ENCODE measurements around the gene JADE2. TPM values are rescaled to one million over a fixed set of nuclear protein-coding genes. Genes with fewer than 3 reads are reported as not detected.
"Not testable (repeated sequence)": the region's sequence is repeated elsewhere in the genome, so short reads cannot be mapped to it uniquely, and the experiment has no call there.

JADE2 gene
- total and polyA plus RNA-seq, 2 donors = 11.8 to 14.1 TPM

- DNase-seq (ENCODE audit: low read depth in 6 of 9, low spot score in 9 of 9) = no peak
- H3K36me3 ChIP-seq (ENCODE audit: control insufficient read depth in 2 of 2, insufficient read depth in 2 of 2, low read length in 1 of 2) = peaks cover 28 to 31% of the 10 kb centered on the region in 2 donors
- no peaks in the 10 kb centered on the region for H3K27me3 ChIP-seq (ENCODE audit: control insufficient read depth in 2 of 2, insufficient read depth in 1 of 2, low read length in 1 of 2)
- H3K4me1 ChIP-seq (ENCODE audit: control insufficient read depth in 2 of 2, insufficient read depth in 2 of 2, low read length in 2 of 2) = peaks cover 23 to 27% of the 10 kb centered on the region in 2 donors
- WGBS = 97% methylated on average over 2 of the region's 2 CpGs
- no peak overlapping the region for H3K4me3 ChIP-seq (ENCODE audit: low read length in 2 of 2)
- H3K27ac ChIP-seq (ENCODE audit: low read depth in 1 of 2, low read length in 1 of 2) = no peak overlapping the region
- H3K9me3 ChIP-seq (ENCODE audit: control insufficient read depth in 2 of 2, insufficient read depth in 1 of 2, low read length in 1 of 2) = no peaks in the 10 kb centered on the region
Measured at GRCh38 chr5:134547066-134547465, 21.6 kb downstream of the JADE2 start.

- peaks cover 23 to 27% of the 10 kb centered on the region in 2 donors for H3K4me1 ChIP-seq (ENCODE audit: control insufficient read depth in 2 of 2, insufficient read depth in 2 of 2, low read length in 2 of 2)
- 98% methylated on average over 2 of the region's 2 CpGs for WGBS
- no peaks in the 10 kb centered on the region for H3K27me3 ChIP-seq (ENCODE audit: control insufficient read depth in 2 of 2, insufficient read depth in 1 of 2, low read length in 1 of 2)
- no peak for DNase-seq (ENCODE audit: low read depth in 6 of 9, low spot score in 9 of 9)
- H3K27ac ChIP-seq (ENCODE audit: low read depth in 1 of 2, low read length in 1 of 2) = no peak overlapping the region
- no peaks in the 10 kb centered on the region for H3K9me3 ChIP-seq (ENCODE audit: control insufficient read depth in 2 of 2, insufficient read depth in 1 of 2, low read length in 1 of 2)
- no peak overlapping the region for H3K4me3 ChIP-seq (ENCODE audit: low read length in 2 of 2)
- peaks cover 32 to 36% of the 10 kb centered on the region in 2 donors for H3K36me3 ChIP-seq (ENCODE audit: control insufficient read depth in 2 of 2, insufficient read depth in 2 of 2, low read length in 1 of 2)
Measured at GRCh38 chr5:134547579-134547978, 22.1 kb downstream of the JADE2 start.

DNA sequence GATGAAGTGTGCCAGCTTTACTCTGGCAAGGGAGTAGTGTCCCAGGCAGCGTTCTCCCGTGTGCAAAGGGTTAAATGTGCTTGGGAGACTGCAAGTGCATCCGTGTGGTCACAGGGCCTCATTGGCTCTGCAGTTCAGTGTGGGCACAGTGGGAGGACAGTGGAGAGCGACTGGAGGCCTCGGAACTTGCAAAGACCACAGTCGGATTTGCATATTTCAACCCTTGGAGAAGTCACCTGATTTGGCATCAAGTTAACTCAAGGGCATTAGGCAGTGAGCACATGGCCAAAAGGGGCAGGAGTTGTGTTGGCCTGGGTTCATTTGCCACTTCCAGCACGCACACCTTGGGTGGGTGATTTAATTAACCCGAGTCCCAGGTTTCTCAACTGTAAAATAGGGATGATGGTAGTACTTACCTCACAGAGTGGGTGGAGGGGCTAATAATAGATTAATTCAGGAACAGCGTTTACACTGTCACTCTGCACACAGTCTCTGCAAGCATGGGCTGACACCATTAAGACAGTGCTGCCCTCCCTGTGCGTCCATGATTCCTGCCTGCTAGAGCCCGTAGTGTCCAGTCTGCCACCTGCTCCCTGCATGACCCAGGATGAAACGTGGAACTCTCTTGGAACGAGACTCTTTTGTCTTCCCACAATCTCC, 22.7 kb downstream of the JADE2 start:
- WGBS = 93% methylated on average over 13 of the region's 13 CpGs
- H3K27ac ChIP-seq (ENCODE audit: low read depth in 1 of 2, low read length in 1 of 2) = no peak overlapping the region

DNA sequence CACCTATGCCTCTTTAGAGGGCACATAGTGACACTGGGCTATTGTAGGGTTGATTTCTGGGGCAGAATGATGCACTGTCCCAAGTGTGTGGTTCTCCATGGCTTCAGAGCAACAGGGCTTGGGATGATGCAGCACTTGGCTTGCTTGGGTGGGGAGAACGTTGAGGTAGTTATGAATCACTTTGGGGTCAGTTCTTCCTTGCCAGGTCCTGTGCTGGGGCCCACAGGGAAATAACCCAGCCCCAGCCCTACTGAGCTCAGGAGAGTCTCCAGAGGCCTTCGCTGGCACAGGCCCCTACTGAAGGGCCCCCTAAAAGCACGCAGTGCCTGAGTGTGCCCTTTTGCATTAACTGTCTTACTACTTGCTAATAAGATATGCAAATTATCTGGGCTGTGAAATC, 24.2 kb downstream of the JADE2 start:
- Histone ChIP-seq H3K36me3 (ENCODE audit: control insufficient read depth in 2 of 2, insufficient read depth in 2 of 2, low read length in 1 of 2) (peaks cover 38 to 52% of the 10 kb centered on the region in 2 donors), H3K27me3 (ENCODE audit: control insufficient read depth in 2 of 2, insufficient read depth in 1 of 2, low read length in 1 of 2) (no peaks in the 10 kb centered on the region), H3K4me1 (ENCODE audit: control insufficient read depth in 2 of 2, insufficient read depth in 2 of 2, low read length in 2 of 2) (peaks cover 10 to 13% of the 10 kb centered on the region in 2 donors), H3K27ac (ENCODE audit: low read depth in 1 of 2, low read length in 1 of 2) (no peak overlapping the region), H3K9me3 (ENCODE audit: control insufficient read depth in 2 of 2, insufficient read depth in 1 of 2, low read length in 1 of 2) (no peaks in the 10 kb centered on the region), H3K4me3 (ENCODE audit: low read length in 2 of 2) (no peak overlapping the region)
- DNase-seq (ENCODE audit: low read depth in 6 of 9, low spot score in 9 of 9) = no peak
- 92% methylated on average over 3 of the region's 3 CpGs for WGBS

More for the DNA sequence above, 22.7 kb downstream of the JADE2 start:
- H3K36me3 ChIP-seq (ENCODE audit: control insufficient read depth in 2 of 2, insufficient read depth in 2 of 2, low read length in 1 of 2) = peaks cover 32 to 37% of the 10 kb centered on the region in 2 donors
- H3K27me3 ChIP-seq (ENCODE audit: control insufficient read depth in 2 of 2, insufficient read depth in 1 of 2, low read length in 1 of 2) = no peaks in the 10 kb centered on the region
- H3K4me1 ChIP-seq (ENCODE audit: control insufficient read depth in 2 of 2, insufficient read depth in 2 of 2, low read length in 2 of 2) = peaks cover 23 to 27% of the 10 kb centered on the region in 2 donors
- no peak for DNase-seq (ENCODE audit: low read depth in 6 of 9, low spot score in 9 of 9)
- no peaks in the 10 kb centered on the region for H3K9me3 ChIP-seq (ENCODE audit: control insufficient read depth in 2 of 2, insufficient read depth in 1 of 2, low read length in 1 of 2)
- H3K4me3 ChIP-seq (ENCODE audit: low read length in 2 of 2) = no peak overlapping the region

DNA sequence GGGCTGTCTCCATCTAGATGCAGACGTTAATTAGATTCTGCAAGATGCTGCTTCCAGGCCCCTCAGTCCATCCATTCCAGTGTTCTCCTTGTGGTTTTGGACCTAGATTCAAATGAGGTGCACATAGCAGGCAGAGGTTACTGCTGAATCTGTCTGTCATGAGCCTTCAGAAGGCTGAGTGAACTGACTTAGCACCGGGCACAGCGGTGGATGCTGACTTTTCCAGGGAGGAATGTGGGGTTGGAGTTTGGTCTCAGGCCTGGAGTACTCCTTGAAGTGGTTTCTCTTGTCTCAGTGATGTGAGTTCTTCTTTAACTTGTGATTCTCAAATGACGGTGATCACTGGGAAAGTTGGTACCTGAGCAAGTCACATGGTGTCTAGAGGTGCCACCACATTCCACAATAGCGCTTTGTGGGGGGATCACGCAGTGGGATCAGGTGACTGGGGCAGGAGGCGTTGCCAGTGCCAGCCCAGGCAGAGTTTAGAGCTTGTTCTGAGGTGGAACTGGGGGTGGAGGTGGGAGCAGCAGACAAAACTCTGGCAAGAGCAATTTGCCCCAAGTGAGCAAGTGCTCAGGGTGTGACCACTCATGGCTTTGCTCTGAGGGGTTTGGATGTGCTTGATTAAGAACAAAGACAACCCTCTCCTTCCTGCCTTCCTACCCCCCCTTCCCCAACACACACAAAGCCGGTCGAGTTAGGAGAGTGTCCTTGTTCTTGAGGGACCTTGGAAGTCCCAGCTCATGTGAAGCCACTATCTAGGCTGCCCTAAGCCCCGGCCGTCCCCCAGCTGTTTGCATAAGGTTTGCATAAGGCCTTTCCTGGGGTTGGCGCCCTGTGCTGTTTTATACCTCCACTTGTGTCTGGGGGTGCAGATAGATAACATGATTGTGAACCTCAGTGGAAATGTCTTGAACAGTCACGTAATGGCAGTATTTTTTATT, 25.1 kb downstream of the JADE2 start:
- peaks cover 2 to 8% of the 10 kb centered on the region in 2 donors for H3K4me1 ChIP-seq (ENCODE audit: control insufficient read depth in 2 of 2, insufficient read depth in 2 of 2, low read length in 2 of 2)
- H3K27me3 ChIP-seq (ENCODE audit: control insufficient read depth in 2 of 2, insufficient read depth in 1 of 2, low read length in 1 of 2) = no peaks in the 10 kb centered on the region
- H3K4me3 ChIP-seq (ENCODE audit: low read length in 2 of 2) = no peak overlapping the region
- H3K9me3 ChIP-seq (ENCODE audit: control insufficient read depth in 2 of 2, insufficient read depth in 1 of 2, low read length in 1 of 2) = no peaks in the 10 kb centered on the region
- no peak for DNase-seq (ENCODE audit: low read depth in 6 of 9, low spot score in 9 of 9)
- H3K27ac ChIP-seq (ENCODE audit: low read depth in 1 of 2, low read length in 1 of 2) = no peak overlapping the region
- WGBS = 87% methylated on average over 13 of the region's 13 CpGs
- H3K36me3 ChIP-seq (ENCODE audit: control insufficient read depth in 2 of 2, insufficient read depth in 2 of 2, low read length in 1 of 2) = peaks cover 45 to 60% of the 10 kb centered on the region in 2 donors

GRCh38 chr5:134551901-134552300, 26.4 kb downstream of the JADE2 start:
- H3K4me1 ChIP-seq (ENCODE audit: control insufficient read depth in 2 of 2, insufficient read depth in 2 of 2, low read length in 2 of 2) = peaks cover 4 to 16% of the 10 kb centered on the region in 2 donors
- H3K36me3 ChIP-seq (ENCODE audit: control insufficient read depth in 2 of 2, insufficient read depth in 2 of 2, low read length in 1 of 2) = peaks cover 52 to 60% of the 10 kb centered on the region in 2 donors
- no peak overlapping the region for H3K27ac ChIP-seq (ENCODE audit: low read depth in 1 of 2, low read length in 1 of 2)
- no peaks in the 10 kb centered on the region for H3K27me3 ChIP-seq (ENCODE audit: control insufficient read depth in 2 of 2, insufficient read depth in 1 of 2, low read length in 1 of 2)
- no peaks in the 10 kb centered on the region for H3K9me3 ChIP-seq (ENCODE audit: control insufficient read depth in 2 of 2, insufficient read depth in 1 of 2, low read length in 1 of 2)
- H3K4me3 ChIP-seq (ENCODE audit: low read length in 2 of 2) = no peak overlapping the region
- WGBS = 98% methylated on average over 8 of the region's 8 CpGs
- DNase-seq (ENCODE audit: low read depth in 6 of 9, low spot score in 9 of 9) = no peak

DNA sequence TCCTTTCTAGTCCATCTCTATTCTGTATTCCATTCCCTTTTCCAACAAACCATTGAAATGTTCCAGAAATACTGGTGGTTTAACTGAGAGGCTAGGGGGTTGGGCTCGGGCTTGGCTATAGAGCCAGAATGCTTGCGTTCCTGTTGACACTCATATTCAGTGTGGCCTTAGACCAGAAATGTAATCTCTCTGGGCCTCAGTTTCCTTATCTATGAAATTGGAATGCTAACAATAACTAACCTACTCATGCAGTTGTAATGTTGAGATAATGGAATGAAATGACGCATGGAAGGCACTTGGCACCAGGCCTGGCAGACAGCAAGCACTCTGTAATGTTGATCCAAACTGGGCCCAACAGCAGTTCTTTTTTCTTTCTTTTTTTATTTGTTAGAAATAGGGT, 26.8 kb downstream of the JADE2 start:
- DNase-seq (ENCODE audit: low read depth in 6 of 9, low spot score in 9 of 9) = no peak
- Histone ChIP-seq H3K36me3 (ENCODE audit: control insufficient read depth in 2 of 2, insufficient read depth in 2 of 2, low read length in 1 of 2) (peaks cover 53 to 60% of the 10 kb centered on the region in 2 donors), H3K4me1 (ENCODE audit: control insufficient read depth in 2 of 2, insufficient read depth in 2 of 2, low read length in 2 of 2) (peaks cover 4 to 16% of the 10 kb centered on the region in 2 donors)

DNA sequence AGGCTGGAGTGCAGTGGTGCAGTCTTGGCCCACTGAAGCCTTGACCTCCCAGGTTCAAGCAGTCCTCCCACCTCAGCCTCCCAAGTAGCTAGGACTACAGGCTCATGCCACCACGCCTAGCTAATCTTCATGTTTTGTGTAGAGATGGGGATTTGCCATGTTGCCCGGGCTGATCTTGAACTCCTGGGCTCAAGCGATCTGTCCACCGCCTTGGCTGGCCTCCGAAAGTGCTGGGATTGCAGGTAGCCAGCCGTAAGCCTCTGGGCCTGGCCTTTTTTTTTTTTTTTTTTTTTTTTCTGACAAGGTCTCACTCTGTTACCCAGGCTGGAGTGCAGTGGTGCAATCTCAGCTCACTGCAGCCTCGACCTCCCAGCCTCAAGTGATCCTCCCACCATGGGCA, 27.2 kb downstream of the JADE2 start:
- not testable (repeated sequence) for DNase-seq (ENCODE audit: low read depth in 6 of 9, low spot score in 9 of 9); H3K27ac ChIP-seq (ENCODE audit: low read depth in 1 of 2, low read length in 1 of 2); H3K4me3 ChIP-seq (ENCODE audit: low read length in 2 of 2); H3K9me3 ChIP-seq (ENCODE audit: control insufficient read depth in 2 of 2, insufficient read depth in 1 of 2, low read length in 1 of 2); H3K27me3 ChIP-seq (ENCODE audit: control insufficient read depth in 2 of 2, insufficient read depth in 1 of 2, low read length in 1 of 2)
- peaks cover 52 to 58% of the 10 kb centered on the region in 2 donors for H3K36me3 ChIP-seq (ENCODE audit: control insufficient read depth in 2 of 2, insufficient read depth in 2 of 2, low read length in 1 of 2)
- peaks cover 4 to 16% of the 10 kb centered on the region in 2 donors for H3K4me1 ChIP-seq (ENCODE audit: control insufficient read depth in 2 of 2, insufficient read depth in 2 of 2, low read length in 2 of 2)
- WGBS = 98% methylated on average over 7 of the region's 7 CpGs

More for the DNA sequence above, 26.8 kb downstream of the JADE2 start:
- no peaks in the 10 kb centered on the region for H3K27me3 ChIP-seq (ENCODE audit: control insufficient read depth in 2 of 2, insufficient read depth in 1 of 2, low read length in 1 of 2)
- no peaks in the 10 kb centered on the region for H3K9me3 ChIP-seq (ENCODE audit: control insufficient read depth in 2 of 2, insufficient read depth in 1 of 2, low read length in 1 of 2)
- WGBS = 97% methylated on average over 3 of the region's 3 CpGs
- H3K4me3 ChIP-seq (ENCODE audit: low read length in 2 of 2) = no peak overlapping the region
- no peak overlapping the region for H3K27ac ChIP-seq (ENCODE audit: low read depth in 1 of 2, low read length in 1 of 2)

GRCh38 chr5:134553821-134554267, 28.4 kb downstream of the JADE2 start:
- H3K4me1 ChIP-seq (ENCODE audit: control insufficient read depth in 2 of 2, insufficient read depth in 2 of 2, low read length in 2 of 2) = peaks cover 4 to 16% of the 10 kb centered on the region in 2 donors
- no peak overlapping the region for H3K4me3 ChIP-seq (ENCODE audit: low read length in 2 of 2)
- H3K36me3 ChIP-seq (ENCODE audit: control insufficient read depth in 2 of 2, insufficient read depth in 2 of 2, low read length in 1 of 2) = peaks cover 42 to 48% of the 10 kb centered on the region in 2 donors
- no peaks in the 10 kb centered on the region for H3K27me3 ChIP-seq (ENCODE audit: control insufficient read depth in 2 of 2, insufficient read depth in 1 of 2, low read length in 1 of 2)
- H3K27ac ChIP-seq (ENCODE audit: low read depth in 1 of 2, low read length in 1 of 2) = no peak overlapping the region
- no peak for DNase-seq (ENCODE audit: low read depth in 6 of 9, low spot score in 9 of 9)
- WGBS = 91% methylated on average over 6 of the region's 6 CpGs
- no peaks in the 10 kb centered on the region for H3K9me3 ChIP-seq (ENCODE audit: control insufficient read depth in 2 of 2, insufficient read depth in 1 of 2, low read length in 1 of 2)
